GM23338 (cell line): Measurements from ENCODE around the gene ZNF440. TPM values are rescaled to one million over a fixed set of nuclear protein-coding genes. Genes with fewer than 3 reads are reported as not detected.
A peak's percentile ranks its signal among the peaks of the same experiment; 100 is the strongest.
"Not testable (repeated sequence)": the region's sequence is repeated elsewhere in the genome, so short reads cannot be mapped to it uniquely, and the experiment has no call there.

Experiments used
- ATAC-seq: fragments of 200-7000 bp; cut with Tn5 transposase; 3 replicates; pipeline ENCODE4 v1.9.1; 2020
- DNase-seq: peaks from one replicate; pipeline ENCODE4 v3.0.0-alpha.2; 2015; ENCODE audit warnings: low spot score
- H2AFZ ChIP-seq: fragments of 200-600 bp; sonication (generic); 2 replicates; pipeline ENCODE4 v1.8.0; 2016; ENCODE audit warnings: antibody characterized with exemption, mild to moderate bottlenecking, moderate library complexity
- H3F3A ChIP-seq: fragments of 200-600 bp; sonication (generic); replicated peaks from 2 replicates; pipeline ENCODE4 v1.8.0; 2017; ENCODE audit warnings: antibody characterized with exemption, mixed run types, low read depth
- H3K27ac ChIP-seq: fragments of 200-600 bp; sonication (generic); 2 replicates; pipeline ENCODE4 v1.6.1; 2016; ENCODE audit warnings: low read depth
- H3K27me3 ChIP-seq: fragments of 200-600 bp; sonication (generic); 2 replicates; pipeline ENCODE4 v1.8.0; 2016; ENCODE audit warnings: mild to moderate bottlenecking, mixed run types, moderate library complexity; ENCODE audit not compliant: insufficient read depth
- H3K36me3 ChIP-seq: fragments of 200-600 bp; sonication (generic); 2 replicates; pipeline ENCODE4 v1.8.0; 2016; ENCODE audit warnings: mild to moderate bottlenecking; ENCODE audit not compliant: insufficient read depth
- H3K4me1 ChIP-seq: fragments of 200-600 bp; sonication (generic); 2 replicates; pipeline ENCODE4 v1.8.0; 2016; ENCODE audit warnings: mild to moderate bottlenecking, moderate library complexity; ENCODE audit not compliant: insufficient read depth
- H3K4me2 ChIP-seq: fragments of 200-600 bp; sonication (generic); 2 replicates; pipeline ENCODE4 v1.7.1; 2017; ENCODE audit warnings: mixed run types
- H3K4me3 ChIP-seq: fragments of 200-600 bp; sonication (generic); 2 replicates; pipeline ENCODE4 v1.6.1; 2016; ENCODE audit warnings: mixed run types
- H3K79me2 ChIP-seq: fragments of 200-600 bp; sonication (generic); replicated peaks from 2 replicates; pipeline ENCODE4 v1.8.0; 2017; ENCODE audit warnings: mild to moderate bottlenecking; ENCODE audit not compliant: insufficient read depth
- H3K9me2 ChIP-seq: fragments of 200-600 bp; sonication (generic); 2 replicates; pipeline ENCODE4 v1.8.0; 2017; ENCODE audit not compliant: insufficient read depth
- H4K20me1 ChIP-seq: fragments of 200-600 bp; sonication (generic); replicated peaks from 2 replicates; pipeline ENCODE4 v1.8.0; 2017; ENCODE audit warnings: mild to moderate bottlenecking; ENCODE audit not compliant: insufficient read depth
- H3K27ac Mint-ChIP-seq: 2 replicates; pipeline ENCODE4 v1.8.0; 2020; ENCODE audit warnings: inconsistent platforms, mild to moderate bottlenecking, moderate library complexity, mixed read lengths
- H3K27me3 Mint-ChIP-seq: 3 replicates; pipeline ENCODE4 v1.8.0; 2022; ENCODE audit warnings: low read depth, mild to moderate bottlenecking, moderate library complexity, mixed read lengths, inconsistent platforms; ENCODE audit not compliant: insufficient read depth, poor library complexity
- H3K36me3 Mint-ChIP-seq: 3 replicates; pipeline ENCODE4 v1.8.0; 2021; ENCODE audit warnings: low read depth, mild to moderate bottlenecking, inconsistent platforms, moderate library complexity, mixed read lengths
- H3K4me1 Mint-ChIP-seq: 3 replicates; pipeline ENCODE4 v1.8.0; 2020; ENCODE audit warnings: mild to moderate bottlenecking, inconsistent platforms, mixed read lengths
- H3K4me3 Mint-ChIP-seq: 3 replicates; pipeline ENCODE4 v1.8.0; 2021; ENCODE audit warnings: moderate library complexity, mild to moderate bottlenecking, inconsistent platforms, mixed read lengths
- H3K9me3 Mint-ChIP-seq: 3 replicates; pipeline ENCODE4 v1.8.0; 2020; ENCODE audit warnings: moderate library complexity, mild to moderate bottlenecking, inconsistent platforms, mixed read lengths
- CTCF ChIP-seq, 2 experiments: fragments of 200-600 bp in 1 of 2; sonication (generic) in 1 of 2; conservative IDR thresholded peaks; 2 replicates each; pipeline versions ENCODE4 v1.5.1 to v1.6.1; 2016 to 2017; ENCODE audit warnings: antibody characterized with exemption in 2 of 2, low read depth in 2 of 2, mild to moderate bottlenecking in 2 of 2, moderate library complexity in 1 of 2
- ETS1 ChIP-seq: IDR thresholded peaks from 2 replicates; pipeline ENCODE4 v1.6.1; 2016; ENCODE audit warnings: antibody characterized with exemption
- EZH2 ChIP-seq: fragments of 200-600 bp; sonication (generic); IDR thresholded peaks from one replicate; pipeline ENCODE4 v1.8.0; 2017; ENCODE audit warnings: antibody characterized with exemption, mild to moderate bottlenecking, low read depth; ENCODE audit not compliant: unreplicated experiment
- EZH2phosphoT487 ChIP-seq: fragments of 200-600 bp; sonication (generic); IDR thresholded peaks from one replicate; pipeline ENCODE4 v1.8.1; 2018; ENCODE audit warnings: antibody characterized with exemption; ENCODE audit not compliant: unreplicated experiment
- JUNB ChIP-seq: IDR thresholded peaks from one replicate; pipeline ENCODE4 v1.6.1; 2016; ENCODE audit warnings: antibody characterized with exemption; ENCODE audit not compliant: unreplicated experiment
- NANOG ChIP-seq: IDR thresholded peaks from 2 replicates; pipeline ENCODE4 v1.6.1; 2016; ENCODE audit warnings: antibody characterized with exemption, borderline replicate concordance
- POLR2AphosphoS5 ChIP-seq: IDR thresholded peaks from 2 replicates; pipeline ENCODE4 v1.6.1; 2016; ENCODE audit warnings: antibody characterized with exemption, low read depth
- REST ChIP-seq: IDR thresholded peaks from one replicate; pipeline ENCODE4 v1.6.1; 2018; ENCODE audit warnings: antibody characterized with exemption; ENCODE audit not compliant: unreplicated experiment
- STAT1 ChIP-seq: IDR thresholded peaks from one replicate; pipeline ENCODE4 v1.6.1; 2016; ENCODE audit warnings: antibody characterized with exemption; ENCODE audit not compliant: unreplicated experiment
- ZNF331 ChIP-seq: fragments of 250-450 bp; sonication (Bioruptor Pico); IDR thresholded peaks from 2 replicates; pipeline ENCODE4 v1.5.0; 2020; ENCODE audit warnings: low read depth, mild to moderate bottlenecking, moderate library complexity
- polyA plus RNA-seq: library from polyadenylated mRNA; unstranded; fragments of >200 nt; fragmentation: Nextera tagmentation; extraction: Ambion mirVana; gene quantifications from 2 replicates; pipeline ENCODE4 v1.2.1, GENCODE V29; 2016
- total RNA-seq: library from RNA; depleted of rRNA; stranded (reverse); fragments of >200 nt; shearing (Covaris generic); gene quantifications from 2 replicates; pipeline ENCODE4 v1.2.3, GENCODE V29; 2014

Gene ZNF440
- total and polyA plus RNA-seq, 2 experiments from 2014 or later = 2.5 to 9.3 TPM

- not testable (repeated sequence) for H3K4me3 Mint-ChIP-seq, H3K27me3 Mint-ChIP-seq, H3K27ac ChIP-seq, H3K4me1 ChIP-seq, H3K4me2 ChIP-seq, H3K27ac Mint-ChIP-seq, H3F3A ChIP-seq, H3K36me3 ChIP-seq, ATAC-seq, H3K9me2 ChIP-seq, H3K4me3 ChIP-seq, H3K79me2 ChIP-seq, H2AFZ ChIP-seq, H4K20me1 ChIP-seq, H3K4me1 Mint-ChIP-seq
- peak in 1 of 2 experiments; percentile 23; a peak in 1 of 4 replicates for TF ChIP-seq CTCF (conservative IDR thresholded peaks at IDR 0.05; ENCODE audit: low read depth in 2 of 2)
- peaks cover 15% of the 10 kb centered on the region for H3K27me3 ChIP-seq
- peak; percentile 59 for DNase-seq
- Mint-ChIP-seq H3K9me3 (peaks cover 95% of the 10 kb centered on the region), H3K36me3 (peaks cover 22% of the 10 kb centered on the region)
Observed at GRCh38 chr19:11847615-11848014, 33.5 kb downstream of the ZNF440 start.

- no peak overlapping the region for H3K4me3 Mint-ChIP-seq
- no peaks in the 10 kb centered on the region for H3F3A ChIP-seq
- no peaks in the 10 kb centered on the region for H3K79me2 ChIP-seq
- peak overlapping the region; percentile 65 for H3K4me3 ChIP-seq
- DNase-seq (no peak), ATAC-seq (no peak)
- no peaks in the 10 kb centered on the region for H4K20me1 ChIP-seq
- H3K27ac ChIP-seq = no peak overlapping the region
- no peaks in the 10 kb centered on the region for H3K9me2 ChIP-seq
- H3K27ac Mint-ChIP-seq = no peak overlapping the region
- H3K36me3 ChIP-seq = no peaks in the 10 kb centered on the region
- peaks cover 22% of the 10 kb centered on the region for H3K36me3 Mint-ChIP-seq
- H3K4me1 Mint-ChIP-seq = no peaks in the 10 kb centered on the region
- peaks cover 5% of the 10 kb centered on the region for H3K27me3 Mint-ChIP-seq
- peak overlapping the region; percentile 87; the same call in 1 of the 2 replicates for H2AFZ ChIP-seq
- H3K27me3 ChIP-seq = peaks cover 15% of the 10 kb centered on the region
- peaks cover 93% of the 10 kb centered on the region for H3K9me3 Mint-ChIP-seq
- H3K4me1 ChIP-seq = no peaks in the 10 kb centered on the region
- H3K4me2 ChIP-seq = peak overlapping the region; percentile 85
- TF ChIP-seq ZNF331 (CRISPR knock-in tag) (no peak), STAT1 (no peak), POLR2AphosphoS5 (no peak), JUNB (no peak), ETS1 (no peak), EZH2 (no peak), NANOG (no peak), REST (no peak), EZH2phosphoT487 (no peak)
Observed at GRCh38 chr19:11848200-11848593, 34.1 kb downstream of the ZNF440 start.
